Measurements from ENCODE around the gene NLRP6.
A peak's percentile ranks its signal among the peaks of the same experiment; 100 is the strongest.

Gene NLRP6

GRCh38 chr11:288478-289397 is 10.5 kb downstream of the NLRP6 start, which contains the start of gene PGGHG:
Gene PGGHG, plus strand, starts transcription at chr11:289126. Its CDS starts 691 bp downstream, at chr11:289817.
- ATAC-seq (replicated peaks) (peak; percentile 52), DNase-seq (peak in 1 of 3 experiments; percentile 55)
- Mint-ChIP-seq H3K4me3 (peak within 1 kb of the TSS; percentile 97 to 99), H3K36me3 (ENCODE audit: insufficient read depth) (peaks cover 51% of the 10 kb centered on the region), H3K4me1 (ENCODE audit: low read depth in 2 of 2) (peaks cover 31 to 42% of the 10 kb centered on the region in 2 donors), H3K27me3 (no peaks in the 10 kb centered on the region), H3K27ac (peak within 1 kb of the TSS; percentile 90 to 99), H3K9me3 (no peaks in the 10 kb centered on the region)

DNA sequence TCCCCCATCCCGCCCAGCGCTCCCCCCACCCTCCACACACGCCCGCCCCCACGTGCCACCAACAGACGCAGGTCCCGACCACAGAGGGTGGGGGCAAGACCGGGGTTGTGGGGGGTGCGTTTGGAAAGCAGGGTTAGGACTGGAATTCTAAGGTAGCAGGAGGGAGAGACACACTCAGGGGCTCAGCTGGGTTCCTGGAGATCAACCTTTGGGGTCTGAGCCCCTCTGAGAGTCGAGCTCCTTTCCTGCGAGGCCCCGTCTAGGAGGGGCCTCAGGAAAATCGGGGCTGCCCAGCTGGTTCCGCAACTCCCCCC is 11.1 kb downstream of the NLRP6 start:
- peak overlapping the region; percentile 79 to 80 for H3K4me3 Mint-ChIP-seq
- H3K4me1 Mint-ChIP-seq (ENCODE audit: low read depth in 2 of 2), result peaks cover 31 to 41% of the 10 kb centered on the region in 2 donors
- H3K27ac Mint-ChIP-seq, result peak overlapping the region; percentile 81 to 90
- H3K27me3 Mint-ChIP-seq, result no peaks in the 10 kb centered on the region
- H3K9me3 Mint-ChIP-seq, result no peaks in the 10 kb centered on the region
- DNase-seq (no peak), ATAC-seq (replicated peaks) (peak; percentile 39)
- peaks cover 56% of the 10 kb centered on the region for H3K36me3 Mint-ChIP-seq (ENCODE audit: insufficient read depth)

GRCh38 chr11:289712-290620 is 11.8 kb downstream of the NLRP6 start:
- H3K27me3 Mint-ChIP-seq, result no peaks in the 10 kb centered on the region
- H3K27ac Mint-ChIP-seq, result peak overlapping the region; percentile 81 to 90
- H3K36me3 Mint-ChIP-seq (ENCODE audit: insufficient read depth), result peaks cover 56% of the 10 kb centered on the region
- peak in 1 of 3 experiments; percentile 52 for DNase-seq
- H3K4me1 Mint-ChIP-seq (ENCODE audit: low read depth in 2 of 2), result peaks cover 31 to 41% of the 10 kb centered on the region in 2 donors
- no peaks in the 10 kb centered on the region for H3K9me3 Mint-ChIP-seq
- ATAC-seq (replicated peaks), result peak; percentile 26
- H3K4me3 Mint-ChIP-seq, result peak overlapping the region; percentile 79 to 80

GRCh38 chr11:290621-291231 is 12.5 kb downstream of the NLRP6 start:
- DNase-seq (no peak), ATAC-seq (replicated peaks) (no peak)
- H3K27me3 Mint-ChIP-seq, result no peaks in the 10 kb centered on the region
- no peaks in the 10 kb centered on the region for H3K9me3 Mint-ChIP-seq
- H3K4me1 Mint-ChIP-seq (ENCODE audit: low read depth in 2 of 2), result peaks cover 31 to 34% of the 10 kb centered on the region in 2 donors
- H3K4me3 Mint-ChIP-seq, result peak overlapping the region; percentile 79 to 80
- H3K36me3 Mint-ChIP-seq (ENCODE audit: insufficient read depth), result peaks cover 56% of the 10 kb centered on the region
- H3K27ac Mint-ChIP-seq, result peak overlapping the region; percentile 81 to 90

GRCh38 chr11:291281-292210 is 13.3 kb downstream of the NLRP6 start:
- Mint-ChIP-seq H3K4me3 (peak overlapping the region in 1 of 2 donors; percentile 80), H3K27ac (peak overlapping the region; percentile 4 to 81), H3K27me3 (no peaks in the 10 kb centered on the region), H3K9me3 (no peaks in the 10 kb centered on the region), H3K36me3 (ENCODE audit: insufficient read depth) (peaks cover 52% of the 10 kb centered on the region), H3K4me1 (ENCODE audit: low read depth in 2 of 2) (peaks cover 31 to 34% of the 10 kb centered on the region in 2 donors)
- ATAC-seq (replicated peaks) (no peak), DNase-seq (no peak)

GRCh38 chr11:292211-293121 is 14.3 kb downstream of the NLRP6 start:
- no peak for ATAC-seq (replicated peaks)
- DNase-seq, result no peak
- peak overlapping the region in 1 of 2 donors; percentile 46 for H3K27ac Mint-ChIP-seq
- H3K36me3 Mint-ChIP-seq (ENCODE audit: insufficient read depth), result peaks cover 46% of the 10 kb centered on the region
- no peak overlapping the region for H3K4me3 Mint-ChIP-seq
- peaks cover 34% of the 10 kb centered on the region in 2 donors for H3K4me1 Mint-ChIP-seq (ENCODE audit: low read depth in 2 of 2)
- no peaks in the 10 kb centered on the region for H3K9me3 Mint-ChIP-seq
- H3K27me3 Mint-ChIP-seq, result no peaks in the 10 kb centered on the region

GRCh38 chr11:293271-293851 is 15.2 kb downstream of the NLRP6 start:
- peaks cover 32 to 34% of the 10 kb centered on the region in 2 donors for H3K4me1 Mint-ChIP-seq (ENCODE audit: low read depth in 2 of 2)
- no peak for ATAC-seq (replicated peaks)
- H3K27me3 Mint-ChIP-seq, result no peaks in the 10 kb centered on the region
- H3K9me3 Mint-ChIP-seq, result no peaks in the 10 kb centered on the region
- no peak overlapping the region for H3K4me3 Mint-ChIP-seq
- H3K36me3 Mint-ChIP-seq (ENCODE audit: insufficient read depth), result peaks cover 40% of the 10 kb centered on the region
- DNase-seq, result no peak
- no peak overlapping the region for H3K27ac Mint-ChIP-seq

GRCh38 chr11:293852-294661 is 15.8 kb downstream of the NLRP6 start:
- Mint-ChIP-seq H3K9me3 (no peaks in the 10 kb centered on the region), H3K36me3 (ENCODE audit: insufficient read depth) (peaks cover 40% of the 10 kb centered on the region), H3K4me3 (no peak overlapping the region), H3K4me1 (ENCODE audit: low read depth in 2 of 2) (peaks cover 32 to 34% of the 10 kb centered on the region in 2 donors), H3K27ac (peak overlapping the region in 1 of 2 donors; percentile 29), H3K27me3 (no peaks in the 10 kb centered on the region)
- ATAC-seq (replicated peaks), result no peak
- DNase-seq, result no peak

- no peak for DNase-seq
- Mint-ChIP-seq H3K9me3 (no peaks in the 10 kb centered on the region), H3K27ac (peak overlapping the region in 1 of 2 donors; percentile 29), H3K27me3 (no peaks in the 10 kb centered on the region), H3K4me3 (no peak overlapping the region), H3K36me3 (ENCODE audit: insufficient read depth) (peaks cover 35% of the 10 kb centered on the region), H3K4me1 (ENCODE audit: low read depth in 2 of 2) (peaks cover 28 to 29% of the 10 kb centered on the region in 2 donors)
- ATAC-seq (replicated peaks), result no peak
Observed at GRCh38 chr11:294780-295179, 16.6 kb downstream of the NLRP6 start.

DNA sequence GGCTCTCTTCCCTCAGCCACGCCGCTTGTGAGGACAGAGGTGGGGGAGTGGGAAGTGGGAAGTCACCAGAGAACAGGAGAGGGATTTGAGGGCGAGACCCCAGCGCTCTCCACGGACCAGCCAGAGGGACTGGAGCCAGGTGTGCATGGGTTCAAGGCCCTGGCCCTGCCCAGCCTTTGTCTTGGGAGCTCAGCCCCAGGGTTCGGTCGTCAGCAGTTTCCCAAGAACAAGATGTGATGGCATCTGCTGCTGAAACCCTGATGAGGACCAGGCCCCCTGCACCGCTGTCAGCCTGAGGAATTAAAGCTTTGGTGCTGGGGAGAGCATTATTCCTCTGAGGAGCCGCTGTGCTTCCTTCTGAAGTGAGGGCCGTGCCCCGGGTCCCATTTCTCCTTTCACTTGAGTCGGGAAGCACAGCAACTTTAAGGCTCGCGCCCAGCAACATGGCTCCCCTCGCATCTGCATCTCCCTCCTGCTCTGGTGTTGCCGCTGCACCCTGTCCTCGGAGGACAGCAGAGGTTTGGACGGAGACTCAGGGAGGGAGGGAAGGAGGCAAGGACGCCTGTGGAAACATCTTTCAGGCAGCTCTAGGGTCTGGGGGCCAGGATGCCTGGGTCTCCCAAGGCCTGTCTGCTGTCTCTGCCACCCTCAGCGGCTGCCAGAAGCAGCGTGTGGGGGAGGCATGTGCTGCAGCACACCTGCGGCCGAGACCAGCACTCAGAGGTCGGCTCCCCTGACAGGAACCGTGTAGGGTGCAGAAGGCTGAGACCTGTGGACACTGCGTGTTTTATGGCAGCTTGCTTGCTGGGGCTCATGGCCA is 17.4 kb downstream of the NLRP6 start:
- peaks cover 2 to 4% of the 10 kb centered on the region in 2 donors for H3K27me3 Mint-ChIP-seq
- peaks cover 27% of the 10 kb centered on the region for H3K36me3 Mint-ChIP-seq (ENCODE audit: insufficient read depth)
- no peak overlapping the region for H3K4me3 Mint-ChIP-seq
- H3K9me3 Mint-ChIP-seq, result no peaks in the 10 kb centered on the region
- ATAC-seq (replicated peaks), result no peak
- H3K27ac Mint-ChIP-seq, result no peak overlapping the region
- no peak for DNase-seq
- peaks cover 21 to 25% of the 10 kb centered on the region in 2 donors for H3K4me1 Mint-ChIP-seq (ENCODE audit: low read depth in 2 of 2)

Measured in effector memory CD8-positive, alpha-beta T cell (primary cell).